ENCODE data around the gene MRPS34. TPM values are rescaled to one million over a fixed set of nuclear protein-coding genes. Genes with fewer than 3 reads are reported as not detected.
A peak's percentile ranks its signal among the peaks of the same experiment; 100 is the strongest.
"Not testable (repeated sequence)": the region's sequence is repeated elsewhere in the genome, so short reads cannot be mapped to it uniquely, and the experiment has no call there.

The MRPS34 gene
- total RNA-seq (2014; rRNA removed) = 132 and 155 TPM in 2 replicates
- polyA plus RNA-seq (2012) = 136 TPM

GRCh38 chr16:1772908-1773702, at the start of gene MRPS34:
MRPS34 (minus strand) TSS chr16:1773134; CDS start chr16:1773119, 15 bp downstream.
- peak; percentile 81 for DNase-seq (ENCODE audit: low read depth)

- no peak for DNase-seq (ENCODE audit: low read depth)
Observed at GRCh38 chr16:1821861-1822611, 49.1 kb upstream of the MRPS34 start.

- DNase-seq (ENCODE audit: low read depth) = no peak
Observed at GRCh38 chr16:1820946-1821290, 48.0 kb upstream of the MRPS34 start.

GRCh38 chr16:1820096-1820945, 47.4 kb upstream of the MRPS34 start:
- DNase-seq (ENCODE audit: low read depth) = no peak

GRCh38 chr16:1819611-1820010, 46.7 kb upstream of the MRPS34 start:
- DNase-seq (ENCODE audit: low read depth) = no peak

- no peak for DNase-seq (ENCODE audit: low read depth)
Observed at GRCh38 chr16:1818873-1819525, 46.1 kb upstream of the MRPS34 start.

GRCh38 chr16:1818204-1818872, 45.4 kb upstream of the MRPS34 start:
- no peak for DNase-seq (ENCODE audit: low read depth)

GRCh38 chr16:1817716-1818115, 44.8 kb upstream of the MRPS34 start:
- no peak for DNase-seq (ENCODE audit: low read depth)

- DNase-seq (ENCODE audit: low read depth) = no peak
Observed at GRCh38 chr16:1817276-1817589, 44.3 kb upstream of the MRPS34 start.

GRCh38 chr16:1816396-1817275, 43.7 kb upstream of the MRPS34 start:
- DNase-seq (ENCODE audit: low read depth) = no peak

GRCh38 chr16:1815461-1815860, 42.5 kb upstream of the MRPS34 start:
- peak; percentile 7 for DNase-seq (ENCODE audit: low read depth)

GRCh38 chr16:1812732-1813163, 39.8 kb upstream of the MRPS34 start:
- peak; percentile 73 for DNase-seq (ENCODE audit: low read depth)

GRCh38 chr16:1810536-1810935, 37.6 kb upstream of the MRPS34 start:
- no peak for DNase-seq (ENCODE audit: low read depth)

- DNase-seq (ENCODE audit: low read depth) = no peak
Observed at GRCh38 chr16:1810106-1810505, 37.2 kb upstream of the MRPS34 start.

- no peak for DNase-seq (ENCODE audit: low read depth)
Observed at GRCh38 chr16:1809281-1809801, 36.4 kb upstream of the MRPS34 start.

- DNase-seq (ENCODE audit: low read depth) = no peak
Observed at GRCh38 chr16:1808691-1809090, 35.8 kb upstream of the MRPS34 start.

- DNase-seq (ENCODE audit: low read depth) = no peak
Observed at GRCh38 chr16:1807626-1808025, 34.7 kb upstream of the MRPS34 start.

GRCh38 chr16:1800701-1801100, 27.8 kb upstream of the MRPS34 start:
- DNase-seq (ENCODE audit: low read depth) = no peak

- DNase-seq (ENCODE audit: low read depth) = not testable (repeated sequence)
Observed at GRCh38 chr16:1799263-1799662, 26.3 kb upstream of the MRPS34 start.
